ENCODE results near the gene MRTO4.
"Not testable (repeated sequence)": the region's sequence is repeated elsewhere in the genome, so short reads cannot be mapped to it uniquely, and the experiment has no call there.

MRTO4 gene

DNA sequence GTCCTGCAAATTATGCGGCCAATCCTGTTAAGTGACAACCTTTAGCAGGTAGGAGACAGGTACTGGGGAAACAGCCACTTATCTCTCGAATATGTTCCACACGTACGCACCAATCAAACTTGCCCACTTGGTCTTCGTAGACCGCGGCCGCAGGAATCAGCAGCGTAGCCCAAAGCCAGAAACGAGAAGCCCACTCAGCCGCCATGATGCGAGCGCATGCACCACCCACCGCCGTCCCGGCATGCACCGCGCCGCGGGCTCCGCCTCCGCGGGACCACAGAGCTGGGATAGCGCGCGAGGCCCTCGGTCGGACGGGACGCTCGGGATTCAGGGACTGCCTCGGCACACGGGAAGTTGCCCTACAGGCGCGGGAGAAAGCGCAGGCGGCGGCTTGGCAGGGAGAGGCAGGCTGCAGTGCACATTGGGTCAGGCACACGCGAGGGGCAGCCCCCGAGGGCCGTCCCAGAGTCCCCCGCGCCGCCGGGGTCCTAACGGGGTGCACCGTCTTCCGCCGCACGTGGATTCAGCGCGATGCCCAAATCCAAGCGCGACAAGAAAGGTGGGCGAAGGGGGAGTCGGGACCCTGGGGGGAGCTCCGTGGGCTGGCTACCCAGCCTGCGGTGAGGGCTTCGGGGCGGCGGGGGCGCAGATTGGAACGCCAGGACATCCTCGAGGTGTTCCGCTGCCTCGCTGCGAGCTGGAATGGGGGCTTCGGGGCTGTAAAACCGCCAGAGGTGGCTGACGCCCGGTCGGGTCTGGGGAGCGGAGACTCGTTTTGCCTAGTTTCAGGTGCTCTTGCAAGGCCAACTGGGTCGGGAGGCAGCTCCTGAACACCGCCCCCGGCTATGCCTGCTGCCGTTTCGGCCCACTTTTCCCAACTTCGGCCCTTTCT lies at the start of gene MRTO4, which contains the start of gene EMC1:
Gene MRTO4, plus strand, starts transcription at position 501 of the 892 bp plus-strand sequence. Its CDS starts 31 bp downstream, at position 532.
Gene EMC1, minus strand, starts transcription at position 220 of the 892 bp plus-strand sequence. Its CDS starts 15 bp downstream, at position 205.
- DNase-seq (ENCODE audit: low spot score): peak; percentile 81

DNA sequence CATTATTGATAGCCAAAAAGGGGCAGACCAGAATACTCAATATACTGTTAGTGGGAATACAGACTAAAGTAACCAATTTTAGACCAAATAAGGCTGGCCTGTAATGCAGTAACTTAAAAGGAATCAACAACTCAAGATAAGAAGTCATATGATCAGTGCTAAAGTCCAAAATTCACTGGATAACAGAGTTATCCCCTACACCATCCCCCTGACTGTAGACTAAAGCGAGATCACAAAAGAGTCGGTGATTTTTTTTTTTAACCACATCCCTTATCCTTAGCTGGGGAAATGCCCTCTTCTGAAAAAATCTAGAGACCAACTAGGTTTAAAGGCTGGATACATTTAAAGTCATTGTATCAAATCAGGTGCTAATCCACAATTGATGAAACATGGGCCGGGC lies 49.2 kb upstream of the MRTO4 start:
- DNase-seq (ENCODE audit: low spot score): no peak

- no peak for DNase-seq (ENCODE audit: low spot score)
Measured at GRCh38 chr1:19203440-19203839, 48.2 kb upstream of the MRTO4 start.

- DNase-seq (ENCODE audit: low spot score): no peak
Measured at GRCh38 chr1:19204446-19205266, 46.9 kb upstream of the MRTO4 start.

GRCh38 chr1:19205403-19205802 lies 46.2 kb upstream of the MRTO4 start:
- no peak for DNase-seq (ENCODE audit: low spot score)

- no peak for DNase-seq (ENCODE audit: low spot score)
Measured at GRCh38 chr1:19205845-19206244, 45.8 kb upstream of the MRTO4 start.

DNA sequence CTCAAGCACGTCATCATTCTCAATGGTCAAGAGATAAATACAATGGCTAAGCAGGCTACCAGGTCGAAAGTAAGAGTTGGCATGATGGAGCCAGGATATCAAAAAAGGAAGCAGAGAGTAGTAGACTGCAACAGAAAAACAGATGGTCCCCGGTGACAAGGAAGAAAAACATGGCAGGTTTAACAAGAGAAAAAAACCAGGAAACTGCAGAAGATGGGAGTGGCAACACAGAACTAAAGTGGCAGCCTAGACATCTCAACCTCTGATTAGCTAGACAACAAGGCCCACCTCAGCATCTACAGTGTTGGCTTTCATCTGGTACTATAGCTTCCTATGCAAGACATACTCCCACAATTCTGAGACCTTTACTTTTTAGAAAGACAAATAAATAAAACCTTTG lies 44.7 kb upstream of the MRTO4 start:
- no peak for DNase-seq (ENCODE audit: low spot score)

GRCh38 chr1:19208710-19209438 lies 42.7 kb upstream of the MRTO4 start:
- peak; percentile 7 for DNase-seq (ENCODE audit: low spot score)

DNA sequence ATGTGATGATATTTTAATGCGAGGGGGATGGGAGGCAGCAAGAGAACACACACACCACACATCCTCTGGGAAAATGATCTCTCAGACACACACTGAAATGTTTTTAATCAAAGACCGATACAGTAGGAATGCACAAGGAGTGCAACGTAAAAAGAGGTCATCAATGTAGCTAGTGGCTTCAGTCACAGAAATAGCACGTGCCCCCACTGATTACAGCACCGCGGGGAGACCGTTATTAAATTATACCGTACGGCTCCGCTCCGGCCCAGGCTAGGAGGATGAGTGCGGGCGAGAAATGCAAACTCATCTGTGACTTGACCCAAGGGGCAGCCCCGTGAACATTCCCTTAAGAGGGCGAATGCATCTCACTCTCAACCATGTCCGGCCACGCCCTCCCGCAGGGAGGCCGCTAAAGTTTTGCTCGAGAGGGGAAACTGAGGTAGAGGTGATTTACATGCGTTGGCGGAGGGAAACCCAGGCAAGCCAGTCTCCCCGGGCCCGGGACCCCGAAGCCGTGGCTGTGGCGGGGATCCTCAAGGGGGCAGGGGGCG lies 42.1 kb upstream of the MRTO4 start:
- DNase-seq (ENCODE audit: low spot score): peak; percentile 23

DNA sequence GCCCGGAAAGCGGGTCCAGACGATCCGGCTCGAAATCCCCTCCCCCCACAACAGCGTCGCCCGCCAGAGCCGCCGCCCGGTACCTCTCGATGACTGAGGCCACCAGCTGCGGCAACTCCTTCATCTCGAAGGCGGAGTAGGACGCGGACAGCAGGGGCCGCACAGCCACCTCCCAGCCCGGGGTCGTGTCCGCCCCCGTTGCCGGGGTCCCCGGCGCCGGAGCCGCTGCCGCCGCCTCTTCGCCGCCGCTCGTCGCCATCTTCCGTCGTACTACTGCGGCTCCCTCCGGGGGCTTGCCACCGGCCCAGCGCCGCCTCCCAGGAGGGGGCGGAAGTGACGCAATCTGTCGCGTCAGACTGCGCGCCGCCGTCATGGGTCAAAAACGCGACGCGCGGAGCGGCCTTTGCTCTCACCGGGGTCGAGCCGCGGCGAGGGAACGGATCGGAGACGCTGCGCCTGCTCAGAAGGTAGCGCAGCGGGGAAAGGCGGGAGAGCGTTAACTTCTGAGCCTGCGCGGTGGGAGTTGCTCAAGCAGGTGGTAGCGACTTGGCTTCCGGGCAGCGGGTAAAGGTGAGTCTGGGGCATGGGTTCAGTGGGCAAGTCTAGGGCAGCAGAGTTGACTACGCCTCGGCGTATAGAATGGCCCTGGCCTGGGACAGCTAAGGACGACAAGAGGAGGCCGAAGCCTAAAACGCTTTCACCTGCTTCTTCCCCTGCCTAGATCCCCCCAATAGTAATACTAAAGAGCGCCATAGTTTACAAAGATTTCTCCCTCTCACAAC lies 41.4 kb upstream of the MRTO4 start, which contains the start of gene UBR4:
Gene UBR4, minus strand, starts transcription at position 277 of the 782 bp plus-strand sequence. Its CDS starts 18 bp downstream, at position 259.
- peak; percentile 94 for DNase-seq (ENCODE audit: low spot score)

DNA sequence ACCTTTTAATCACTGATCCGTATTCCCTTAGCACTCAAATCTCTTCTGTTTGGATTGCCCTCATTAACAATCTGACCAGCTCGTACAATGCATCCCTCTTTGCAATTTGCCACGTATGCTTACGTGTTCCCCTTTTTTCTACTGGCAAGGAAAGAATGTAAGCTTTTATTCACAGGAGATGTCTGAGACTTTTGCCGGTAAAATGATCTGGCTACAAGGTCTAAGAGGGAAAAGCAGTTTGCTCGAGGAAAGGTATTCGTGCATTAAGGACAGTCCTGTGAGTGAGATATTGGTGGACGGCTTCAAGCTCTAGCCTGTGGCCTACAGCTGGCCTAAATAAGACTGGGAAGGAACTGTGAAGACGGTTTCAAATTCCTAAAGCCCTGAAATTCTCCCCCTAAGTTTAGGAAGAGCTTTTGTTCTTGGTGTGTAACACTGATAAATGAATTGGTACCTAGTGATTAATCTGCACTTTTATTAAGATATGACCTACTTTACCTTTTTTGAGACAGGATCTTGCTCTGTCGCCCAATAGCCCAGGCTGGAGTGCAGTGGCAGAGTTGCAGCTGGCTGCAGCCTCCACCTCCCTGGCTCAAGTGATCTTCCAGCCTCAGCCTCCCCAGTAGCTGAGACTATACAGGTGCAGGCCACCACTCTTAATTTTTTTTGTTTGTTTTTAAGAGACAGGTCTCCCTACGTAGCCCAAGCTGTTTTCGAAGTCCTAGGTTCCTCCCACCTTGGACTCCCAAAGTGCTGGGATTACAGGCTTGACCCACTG lies 40.6 kb upstream of the MRTO4 start:
- no peak for DNase-seq (ENCODE audit: low spot score)

- DNase-seq (ENCODE audit: low spot score): no peak
Measured at GRCh38 chr1:19212167-19212566, 39.4 kb upstream of the MRTO4 start.

DNA sequence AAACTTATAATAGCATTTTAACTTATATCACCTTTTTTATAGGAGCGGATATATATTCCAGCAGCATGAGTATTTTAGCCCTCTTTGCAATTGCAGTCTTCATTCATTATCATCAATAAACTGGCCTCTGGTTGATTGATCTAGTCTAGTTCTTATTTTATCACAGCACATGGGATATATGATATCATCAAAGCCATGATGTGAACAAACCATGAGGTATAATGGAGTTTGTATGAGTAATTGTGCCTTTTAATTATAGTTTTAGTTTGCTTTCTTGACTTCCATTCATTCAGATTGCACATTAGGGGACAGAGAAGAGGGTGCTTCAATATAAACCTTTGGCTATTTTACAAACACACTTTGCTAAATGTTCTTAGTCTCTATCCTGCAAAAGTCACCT lies 38.0 kb upstream of the MRTO4 start:
- no peak for DNase-seq (ENCODE audit: low spot score)

DNA sequence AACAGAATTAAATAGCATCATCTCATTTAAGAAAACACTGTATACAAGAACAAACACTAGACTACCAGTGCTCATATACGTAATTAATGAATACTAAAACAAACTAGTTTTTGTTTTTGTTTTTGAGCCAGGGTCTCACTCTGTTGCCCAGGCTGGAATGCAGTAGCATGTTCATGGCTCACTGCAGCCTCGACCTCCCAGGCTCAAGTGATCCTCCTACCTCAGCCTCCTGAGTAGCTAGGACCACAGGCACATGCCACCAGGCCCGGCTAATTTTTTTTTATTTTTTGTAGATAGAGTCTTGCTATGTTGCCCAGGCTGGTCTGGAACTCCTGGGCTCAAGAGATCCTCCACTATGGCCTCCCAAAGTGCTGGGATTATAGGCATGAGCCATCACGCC lies 35.0 kb upstream of the MRTO4 start:
- DNase-seq (ENCODE audit: low spot score): not testable (repeated sequence)

- DNase-seq (ENCODE audit: low spot score): no peak
Measured at GRCh38 chr1:19219451-19219850, 32.2 kb upstream of the MRTO4 start.

DNA sequence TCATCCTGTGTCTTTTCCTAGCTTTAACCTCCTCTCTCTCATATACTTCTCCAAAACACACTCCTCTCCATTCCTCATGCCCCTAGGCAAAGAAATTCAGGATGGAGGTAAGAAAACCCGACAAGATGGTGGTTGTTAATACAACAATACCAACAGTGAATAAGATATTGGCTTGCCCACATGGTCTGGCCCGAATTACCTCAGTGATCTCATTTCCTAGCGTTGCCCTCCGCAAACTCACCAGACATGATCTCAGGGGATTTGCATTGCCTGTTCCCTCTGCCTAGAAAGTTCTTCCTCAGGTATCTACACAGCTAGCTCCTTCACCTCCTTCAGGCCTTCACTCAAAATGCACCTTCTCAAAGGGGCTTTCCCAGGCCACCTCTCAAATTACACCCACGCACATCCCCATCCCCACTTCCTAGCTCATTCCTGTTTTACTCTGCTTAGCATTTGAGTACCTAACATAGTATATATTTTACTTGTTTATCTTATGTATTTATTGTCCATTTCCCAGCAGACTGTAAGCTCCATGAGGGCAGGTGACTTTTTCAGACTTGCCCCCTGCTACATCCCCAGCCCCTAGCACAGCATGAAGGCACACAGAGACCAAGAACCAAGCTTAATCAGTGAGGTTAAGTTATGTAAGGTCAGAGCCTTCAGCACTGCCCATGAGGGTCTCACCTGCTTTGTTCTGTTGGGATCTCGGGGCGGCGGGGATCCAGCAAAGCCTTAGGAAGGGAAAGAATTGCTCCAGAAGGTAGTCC lies 31.3 kb upstream of the MRTO4 start:
- no peak for DNase-seq (ENCODE audit: low spot score)

GRCh38 chr1:19220991-19221390 lies 30.6 kb upstream of the MRTO4 start:
- DNase-seq (ENCODE audit: low spot score): no peak

GRCh38 chr1:19222573-19222972 lies 29.0 kb upstream of the MRTO4 start:
- no peak for DNase-seq (ENCODE audit: low spot score)

Measured in cerebellar cortex (tissue), 1 donor.